GM19043 (cell line): Measurements from ENCODE around the gene STAG1.
"Not testable (repeated sequence)": the region's sequence is repeated elsewhere in the genome, so short reads cannot be mapped to it uniquely, and the experiment has no call there.

Experiments
- ATAC-seq: cut with Tn5 transposase; IDR thresholded peaks from one replicate; pipeline ENCODE4 v1.9.1; 2021; ENCODE audit warnings: low read depth; ENCODE audit not compliant: unreplicated experiment

Gene STAG1

DNA sequence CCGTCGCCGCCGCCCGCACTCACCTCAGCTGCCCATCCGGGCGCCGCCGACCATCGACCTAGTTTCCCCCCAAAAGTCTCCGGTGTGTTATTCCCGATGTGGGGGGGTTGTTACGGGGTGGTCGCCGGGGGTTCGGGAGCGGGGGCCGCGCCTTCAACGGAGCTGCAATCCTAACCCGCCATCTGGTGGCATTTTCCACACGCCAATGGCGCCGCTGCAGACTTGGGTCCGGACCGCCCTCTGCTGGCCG is at the start of gene STAG1:
STAG1 (minus strand) TSS at position 207 of the 250 bp plus-strand sequence. CDS start 121,480 bp downstream, outside the sequence.
- no peak for ATAC-seq

- ATAC-seq = not testable (repeated sequence)
These were observed 49.0 kb upstream of the STAG1 start for GRCh38 chr3:136801146-136801545.

- ATAC-seq = no peak
These were observed 40.6 kb upstream of the STAG1 start for GRCh38 chr3:136792556-136793330.

DNA sequence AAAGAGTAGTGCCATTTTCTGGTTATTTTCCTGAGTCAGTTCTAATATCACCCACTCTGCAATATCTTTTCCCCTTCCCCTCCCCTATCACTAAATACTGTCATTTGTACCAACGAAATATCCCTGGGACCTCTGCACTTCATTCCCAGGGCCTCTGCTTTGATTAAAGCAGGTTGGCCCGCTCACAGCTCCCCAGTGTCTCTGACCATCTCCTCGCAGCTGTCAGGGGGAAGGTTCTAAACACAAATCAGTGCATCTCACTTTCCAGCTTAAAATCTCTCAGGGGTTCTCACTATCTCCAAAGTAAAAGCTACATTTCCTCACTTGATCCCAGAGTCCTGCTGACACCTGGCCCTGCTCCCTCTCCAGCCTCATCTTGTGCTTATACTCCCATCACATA is 38.6 kb upstream of the STAG1 start:
- ATAC-seq = no peak

DNA sequence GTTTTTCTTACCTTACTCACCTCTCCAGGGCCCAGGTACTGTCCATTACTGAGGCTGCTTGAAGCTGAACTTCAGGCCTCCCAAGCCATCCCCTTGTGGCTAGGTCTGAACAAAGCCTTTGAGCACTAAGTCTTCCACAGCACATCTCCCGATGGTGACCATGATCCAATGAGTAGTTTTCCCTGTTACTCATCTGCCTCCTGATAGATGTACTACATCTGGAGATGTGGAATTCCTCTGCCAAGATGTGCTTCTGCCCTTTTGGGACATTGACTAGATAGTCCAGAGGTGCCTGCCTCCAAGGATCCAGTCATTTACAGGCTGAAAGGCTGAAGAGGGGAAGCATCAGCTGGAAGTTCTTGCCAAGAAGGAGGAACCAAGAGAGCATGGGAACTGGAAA is 37.8 kb upstream of the STAG1 start:
- no peak for ATAC-seq

GRCh38 chr3:136788154-136788553 is 36.0 kb upstream of the STAG1 start:
- ATAC-seq = no peak

DNA sequence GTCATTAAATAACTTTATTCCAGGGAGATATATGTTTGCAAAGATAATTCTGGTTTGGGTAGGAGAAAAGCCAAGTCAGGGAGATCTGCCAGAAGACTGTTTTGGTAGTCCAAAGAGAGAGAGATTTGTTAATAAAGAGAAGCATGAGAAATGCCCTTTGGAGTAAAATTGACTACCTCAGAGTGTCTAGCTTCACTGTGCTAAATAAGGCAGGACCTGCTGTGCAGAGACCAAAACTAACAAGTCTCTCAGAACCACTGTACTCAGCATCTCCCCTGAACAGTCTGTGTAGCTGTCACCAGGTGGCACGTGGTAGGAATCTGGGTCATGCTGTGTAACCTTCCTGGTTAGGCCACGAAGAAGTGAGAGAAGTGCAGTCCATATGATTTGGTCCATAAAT is 35.2 kb upstream of the STAG1 start:
- ATAC-seq = peak; percentile 82

DNA sequence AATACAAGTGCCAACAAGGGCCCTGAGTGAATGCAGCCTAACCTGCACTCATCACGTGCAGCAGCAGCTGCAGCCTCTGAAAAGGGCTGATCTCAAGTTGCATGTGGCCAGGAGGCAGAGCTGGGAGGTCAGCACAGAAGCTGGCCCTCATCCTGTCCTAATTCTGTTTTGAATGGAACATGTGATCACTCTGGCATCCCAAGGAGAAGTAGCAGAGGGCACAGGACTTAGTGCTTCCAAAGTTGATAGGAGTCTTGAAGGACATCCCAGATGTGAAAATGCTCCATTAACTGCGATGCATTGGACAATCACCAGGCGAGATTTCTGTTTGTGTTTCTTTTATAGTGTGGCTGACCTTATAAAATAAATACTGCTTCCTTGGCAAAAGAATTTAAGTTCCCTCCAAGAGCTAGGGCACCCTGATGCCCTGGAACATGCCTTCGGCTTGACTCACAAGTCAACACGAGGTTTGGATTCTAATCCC is 31.6 kb upstream of the STAG1 start:
- no peak for ATAC-seq

DNA sequence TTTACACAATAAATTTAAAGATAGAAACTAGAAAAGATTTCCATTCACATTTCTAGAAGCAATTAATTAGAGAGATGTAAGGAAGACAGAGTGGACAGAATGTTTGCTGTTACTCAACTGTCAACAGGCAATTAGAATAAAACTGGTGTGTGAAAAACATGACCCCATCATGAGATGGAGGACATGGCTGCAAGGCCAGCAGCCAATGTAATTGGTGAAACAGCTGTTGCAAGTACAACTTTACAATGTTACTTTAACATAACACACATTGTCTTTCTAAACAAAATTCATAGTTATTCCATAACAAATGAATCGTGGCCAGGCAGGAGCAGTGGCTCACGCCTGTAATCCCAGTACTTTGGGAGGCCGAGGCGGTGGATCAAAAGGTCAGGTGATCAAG is 28.6 kb upstream of the STAG1 start:
- ATAC-seq = no peak

GRCh38 chr3:136778865-136779264 is 26.7 kb upstream of the STAG1 start:
- ATAC-seq = no peak

DNA sequence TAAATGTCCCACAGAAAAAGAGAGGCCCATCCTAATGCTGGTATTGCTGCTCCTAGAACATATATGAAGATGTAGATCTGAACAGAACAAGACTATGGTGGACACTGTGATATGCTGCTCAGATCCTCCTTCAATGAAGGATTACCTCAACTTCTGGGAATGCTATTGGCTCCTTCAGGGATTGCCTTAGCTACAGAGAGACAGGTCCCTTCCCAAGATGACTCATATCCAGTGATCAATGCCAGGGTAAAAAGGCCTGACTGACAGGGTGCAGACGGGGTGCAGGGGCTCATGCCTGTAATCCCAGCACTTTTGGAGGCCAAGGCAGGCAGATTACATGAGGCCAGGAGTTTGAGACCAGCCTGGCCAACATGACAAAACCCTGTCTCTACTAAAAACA is 20.5 kb upstream of the STAG1 start:
- ATAC-seq = no peak

GRCh38 chr3:136758160-136759102 is 6.3 kb upstream of the STAG1 start:
- ATAC-seq = not testable (repeated sequence)

DNA sequence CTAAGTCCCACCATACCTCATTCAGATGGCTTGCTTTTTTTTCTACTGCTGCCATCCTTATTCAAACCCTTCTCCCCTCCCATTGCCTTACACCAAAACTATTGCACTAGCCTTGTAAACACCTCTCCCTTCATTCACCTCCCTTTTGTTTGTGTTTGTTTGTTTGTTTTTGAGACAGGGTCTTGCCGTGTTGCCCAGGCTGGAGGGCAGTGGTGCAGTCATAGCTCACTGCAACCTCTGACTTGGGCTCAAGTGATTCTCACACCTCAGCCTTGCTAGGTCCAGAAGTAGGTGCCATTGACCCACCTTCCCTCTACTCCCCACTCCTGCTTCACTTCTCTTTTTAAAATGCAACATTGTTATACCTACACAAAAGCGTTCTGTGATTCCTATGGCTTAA is 3.0 kb upstream of the STAG1 start:
- ATAC-seq = no peak

GRCh38 chr3:136753326-136753939 is 1.3 kb upstream of the STAG1 start:
- no peak for ATAC-seq

DNA sequence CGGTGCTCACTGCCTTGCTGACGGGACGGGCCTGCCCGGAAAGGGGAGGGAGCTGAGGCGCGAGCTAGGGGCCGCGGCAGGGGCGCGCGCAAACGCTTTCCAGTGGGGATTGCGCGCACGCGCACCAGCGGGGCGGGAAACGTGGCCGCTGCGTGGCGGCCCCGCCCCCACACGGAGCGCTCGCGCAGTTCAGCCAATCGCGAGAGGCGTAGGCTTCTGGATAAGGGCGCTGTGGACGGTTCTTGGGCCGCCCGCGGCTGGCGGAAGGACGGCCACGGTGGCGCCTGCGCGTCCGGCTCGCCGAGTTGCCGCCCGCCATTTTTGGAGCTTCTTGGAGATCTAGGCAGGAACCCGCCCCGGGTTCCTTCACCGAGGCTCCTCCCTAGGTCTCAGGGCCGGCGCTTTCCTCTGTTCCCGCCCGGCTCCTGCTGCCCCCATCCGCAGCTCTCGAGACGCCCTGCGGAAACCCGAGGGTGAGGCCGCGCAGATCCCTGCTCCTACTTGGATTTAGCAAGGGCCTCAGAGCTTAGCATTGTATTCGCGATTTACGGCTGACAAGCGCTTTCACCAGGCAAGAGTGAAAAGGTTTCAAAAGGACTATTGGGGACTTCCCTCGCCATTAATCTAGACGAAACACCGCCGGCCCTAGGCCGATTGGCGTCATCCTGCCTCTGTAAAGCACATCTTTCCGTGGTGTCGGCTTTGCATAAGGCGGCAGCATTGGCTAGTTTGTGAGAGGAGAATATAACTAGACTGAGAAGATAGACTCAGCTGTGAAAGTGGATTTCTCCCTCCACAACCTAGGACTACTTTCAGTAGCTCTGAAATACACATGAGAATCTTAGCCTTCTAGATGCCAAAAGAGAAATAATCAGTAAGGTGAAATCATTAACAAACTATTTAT is 496 bp upstream of the STAG1 start:
- peak; percentile 81 for ATAC-seq

GRCh38 chr3:136751316-136752171 is 634 bp downstream of the STAG1 start:
- peak; percentile 7 for ATAC-seq

DNA sequence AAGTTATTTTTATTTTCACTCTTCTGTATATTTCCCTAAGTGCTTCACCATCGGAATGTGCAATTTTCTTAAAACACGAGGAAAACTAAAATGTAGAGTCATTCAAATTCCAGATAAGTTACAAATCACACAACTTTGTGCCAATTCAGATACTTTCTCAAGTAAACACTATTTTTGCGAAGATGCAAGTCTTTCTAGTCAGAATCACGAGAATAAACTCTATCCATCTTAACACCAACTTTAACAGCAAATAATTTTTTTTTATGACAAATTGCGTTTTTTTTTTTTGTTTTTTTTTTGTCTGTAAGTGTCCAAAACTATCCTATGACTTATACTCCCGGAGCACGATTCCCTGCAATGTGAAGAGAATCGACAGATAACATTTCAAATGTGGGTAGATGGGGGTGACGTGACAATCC is 1.3 kb downstream of the STAG1 start:
- no peak for ATAC-seq

DNA sequence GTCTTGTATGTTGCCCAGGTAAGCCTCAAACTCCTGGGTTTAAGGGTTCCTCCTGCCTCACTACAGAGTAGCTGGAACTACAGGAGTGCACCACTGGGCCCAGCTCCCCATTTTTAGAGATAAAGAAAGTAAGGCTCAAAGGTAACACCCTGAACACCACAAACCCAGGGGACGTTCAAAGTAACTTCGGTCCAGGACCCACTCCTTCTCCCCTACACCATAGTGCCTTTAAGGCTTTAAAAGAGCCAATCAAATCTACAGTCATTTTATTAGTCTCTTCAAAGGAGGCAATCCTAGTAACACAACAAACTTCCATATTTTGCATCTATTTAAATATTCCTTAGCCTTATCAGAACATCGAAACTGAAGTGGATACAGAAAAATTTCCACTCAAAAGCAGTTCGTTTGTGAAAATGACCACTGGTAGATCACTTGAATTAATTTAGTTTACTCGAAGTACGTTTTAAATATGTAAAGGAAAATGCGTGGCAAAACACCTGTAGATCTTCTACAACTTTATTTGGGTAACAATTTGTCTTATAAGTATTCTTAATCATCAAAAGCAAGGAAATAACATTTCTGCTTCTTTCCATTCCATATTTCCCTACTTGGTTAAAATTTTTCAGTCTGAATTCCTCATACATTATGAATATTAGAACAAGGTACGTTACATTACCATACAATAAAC is 1.8 kb downstream of the STAG1 start:
- no peak for ATAC-seq

- ATAC-seq = not testable (repeated sequence)
These were observed 2.6 kb downstream of the STAG1 start for GRCh38 chr3:136749602-136750001.
